Diencephalon (tissue), 1 donor: ENCODE measurements around the gene CARMIL3. TPM values are rescaled to one million over a fixed set of nuclear protein-coding genes. Genes with fewer than 3 reads are reported as not detected.

Source experiments
- total RNA-seq: library from RNA; depleted of rRNA; stranded (reverse); fragments of >200 nt; gene quantifications from one replicate; pipeline ENCODE4 v1.2.3, GENCODE V29; 2014

CARMIL3 gene
- 28.8 TPM for total RNA-seq

GRCh38 chr14:24051789-24052655 is at the start of gene CARMIL3:
Gene CARMIL3, plus strand, starts transcription at chr14:24052009. Its CDS starts 145 bp downstream, at chr14:24052154.

GRCh38 chr14:24071144-24071697 is 19.4 kb downstream of the CARMIL3 start, which contains the start of gene CPNE6:
Gene CPNE6, plus strand, starts transcription at chr14:24071562. Its CDS starts 1,375 bp downstream, at chr14:24072937.

GRCh38 chr14:24093901-24094840 is 42.4 kb downstream of the CARMIL3 start, which contains the start of gene PCK2:
Gene PCK2, plus strand, starts transcription at chr14:24094311. Its CDS starts 95 bp downstream, at chr14:24094406.

GRCh38 chr14:24114532-24115421 is 63.0 kb downstream of the CARMIL3 start, which contains the start of the genes DCAF11 and NRL:
Gene DCAF11, plus strand, starts transcription at chr14:24114777. Its CDS starts 818 bp downstream, at chr14:24115595.
Gene NRL, minus strand, starts transcription at chr14:24114949. Its CDS starts 32,101 bp downstream, at chr14:24082848.

Other genes starting within 250 kb of the CARMIL3 start
- gene DHRS4, start 98.2 kb upstream of the CARMIL3 start, total RNA-seq: 8.5 TPM
- gene DHRS4L2, start 63.1 kb upstream of the CARMIL3 start, total RNA-seq: 3.7 TPM
- 16.8 TPM for gene CPNE6, start 19.6 kb downstream of the CARMIL3 start, total RNA-seq
- gene PCK2, start 42.3 kb downstream of the CARMIL3 start, total RNA-seq: 3.0 TPM
- gene DCAF11, start 62.8 kb downstream of the CARMIL3 start, total RNA-seq: 67.6 TPM
- gene NRL, start 62.9 kb downstream of the CARMIL3 start, total RNA-seq: 2.5 TPM
- gene FITM1, start 78.7 kb downstream of the CARMIL3 start, total RNA-seq: not detected
- 30.4 TPM for gene PSME1, start 84.2 kb downstream of the CARMIL3 start, total RNA-seq
- gene EMC9, start 89.6 kb downstream of the CARMIL3 start, total RNA-seq: 15.5 TPM
- gene PSME2, start 94.6 kb downstream of the CARMIL3 start, total RNA-seq: 38.8 TPM
- gene RNF31, start 95.5 kb downstream of the CARMIL3 start, total RNA-seq: 24.5 TPM
- 38.5 TPM for gene IRF9, start 109.3 kb downstream of the CARMIL3 start, total RNA-seq
- 26.3 TPM for gene REC8, start 120.1 kb downstream of the CARMIL3 start, total RNA-seq
- gene IPO4, start 136.8 kb downstream of the CARMIL3 start, total RNA-seq: 19.4 TPM
- 21.5 TPM for gene TM9SF1, start 143.4 kb downstream of the CARMIL3 start, total RNA-seq
- gene TSSK4, start 153.7 kb downstream of the CARMIL3 start, total RNA-seq: not detected
- 33.2 TPM for gene CHMP4A, start 161.5 kb downstream of the CARMIL3 start, total RNA-seq
- gene MDP1, start 164.1 kb downstream of the CARMIL3 start, total RNA-seq: 16.1 TPM
- gene NEDD8, start 180.4 kb downstream of the CARMIL3 start, total RNA-seq: 94.6 TPM
- 48.9 TPM for gene GMPR2, start 180.9 kb downstream of the CARMIL3 start, total RNA-seq
- 37.6 TPM for gene TINF2, start 190.6 kb downstream of the CARMIL3 start, total RNA-seq
- gene TGM1, start 211.2 kb downstream of the CARMIL3 start, total RNA-seq: 3.0 TPM
- 31.4 TPM for gene RABGGTA, start 219.6 kb downstream of the CARMIL3 start, total RNA-seq
- gene DHRS1, start 247.8 kb downstream of the CARMIL3 start, total RNA-seq: 10.4 TPM
- gene NOP9, start 247.8 kb downstream of the CARMIL3 start, total RNA-seq: 20.3 TPM